GM23248 (cell line): ENCODE results near the gene MAST1.

Experiments used
- EZH2 ChIP-seq: fragments of 200-600 bp; sonication (generic); IDR thresholded peaks from 2 replicates; pipeline ENCODE4 v1.6.1; 2018; ENCODE audit warnings: antibody characterized with exemption, mild to moderate bottlenecking; ENCODE audit not compliant: insufficient read depth, poor library complexity, severe bottlenecking
- EZH2phosphoT487 ChIP-seq: fragments of 200-600 bp; sonication (generic); IDR thresholded peaks from 2 replicates; pipeline ENCODE4 v1.6.1; 2018; ENCODE audit warnings: antibody characterized with exemption, moderate library complexity, mild to moderate bottlenecking, low read depth; ENCODE audit not compliant: insufficient read depth

- TF ChIP-seq EZH2, result no peak
- no peak for TF ChIP-seq EZH2phosphoT487
These were observed 36.8 kb downstream of the MAST1 start for GRCh38 chr19:12875086-12875485.
